HG03045 (cell line): ENCODE measurements around the gene CCDC197.

Experiments
- ATAC-seq: cut with Tn5 transposase; IDR thresholded peaks from one replicate; pipeline ENCODE4 v1.9.1; 2021; ENCODE audit warnings: mild to moderate bottlenecking, moderate library complexity; ENCODE audit not compliant: unreplicated experiment

CCDC197 gene

DNA sequence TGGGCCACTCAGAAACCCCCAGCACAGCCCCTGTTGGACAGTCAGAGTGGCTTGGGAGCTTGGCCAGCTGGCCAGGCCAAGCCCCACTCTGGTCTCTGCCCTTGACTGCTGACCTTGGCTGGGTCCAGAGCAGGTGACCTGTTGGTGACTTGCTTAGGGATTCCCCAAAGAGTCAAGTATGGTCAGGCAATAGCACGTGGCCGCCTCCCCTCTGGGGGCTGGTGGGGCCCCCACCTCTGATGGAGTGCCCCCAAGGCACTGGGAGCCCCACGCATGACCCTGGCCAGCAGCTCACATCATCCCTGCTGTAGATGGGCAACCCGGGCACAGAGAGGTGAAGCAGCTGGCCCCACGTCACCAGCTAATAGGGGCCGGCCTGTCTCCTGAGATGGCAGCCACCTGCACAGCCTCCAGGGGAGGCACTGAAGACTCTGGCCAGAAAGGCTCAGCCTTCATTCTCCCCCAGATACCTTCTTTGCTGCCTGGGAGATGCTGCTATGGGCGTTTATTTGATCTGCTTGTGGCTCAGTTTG lies 1.8 kb downstream of the CCDC197 start:
- ATAC-seq, result no peak

- ATAC-seq, result no peak
Measured at GRCh38 chr14:93999573-93999972, 2.5 kb downstream of the CCDC197 start.

DNA sequence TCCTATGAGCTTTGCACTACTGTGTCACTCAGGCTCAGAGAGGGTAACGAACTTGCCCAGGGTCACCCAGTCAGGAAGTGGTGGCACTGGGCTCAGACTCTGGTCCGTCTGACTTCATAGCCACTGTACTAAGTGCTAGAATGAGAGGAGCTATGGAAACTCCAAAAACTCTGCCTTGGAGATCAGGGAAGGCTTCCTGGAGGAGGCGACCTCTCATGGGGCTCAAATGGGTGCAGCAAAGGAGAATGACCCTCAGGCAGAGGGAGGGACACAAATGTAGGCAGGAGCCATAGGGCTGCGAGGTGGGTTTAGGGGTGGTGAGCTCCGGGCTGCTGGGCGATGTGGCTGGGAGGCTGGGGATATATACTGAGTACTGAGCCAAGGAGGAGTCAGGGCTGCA lies 3.2 kb downstream of the CCDC197 start:
- no peak for ATAC-seq

GRCh38 chr14:94001016-94001415 lies 3.9 kb downstream of the CCDC197 start:
- ATAC-seq, result no peak

- peak; percentile 56 for ATAC-seq
Measured at GRCh38 chr14:94001501-94002396, 4.6 kb downstream of the CCDC197 start.

- no peak for ATAC-seq
Measured at GRCh38 chr14:94003397-94003796, 6.3 kb downstream of the CCDC197 start.

DNA sequence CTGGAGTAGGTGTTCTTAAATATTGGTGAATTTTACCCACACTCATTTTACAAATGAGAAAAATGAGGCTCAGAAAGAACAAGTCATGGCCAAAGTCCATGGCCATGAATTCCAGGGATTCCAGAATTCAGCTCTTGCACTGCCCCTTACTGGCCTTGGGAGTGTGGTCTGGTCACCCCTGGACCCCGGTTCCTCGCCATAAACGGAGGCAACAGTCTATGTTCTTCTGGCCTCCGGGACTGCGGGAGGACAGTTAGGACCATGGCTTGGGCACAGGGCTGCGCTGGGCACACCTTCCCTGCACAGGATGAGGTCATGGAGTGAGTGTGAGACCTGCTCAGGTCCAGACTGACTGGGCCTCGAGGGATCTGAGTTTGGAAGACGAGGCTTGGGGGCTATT lies 6.9 kb downstream of the CCDC197 start:
- no peak for ATAC-seq

- no peak for ATAC-seq
Measured at GRCh38 chr14:94005324-94006073, 8.4 kb downstream of the CCDC197 start.

DNA sequence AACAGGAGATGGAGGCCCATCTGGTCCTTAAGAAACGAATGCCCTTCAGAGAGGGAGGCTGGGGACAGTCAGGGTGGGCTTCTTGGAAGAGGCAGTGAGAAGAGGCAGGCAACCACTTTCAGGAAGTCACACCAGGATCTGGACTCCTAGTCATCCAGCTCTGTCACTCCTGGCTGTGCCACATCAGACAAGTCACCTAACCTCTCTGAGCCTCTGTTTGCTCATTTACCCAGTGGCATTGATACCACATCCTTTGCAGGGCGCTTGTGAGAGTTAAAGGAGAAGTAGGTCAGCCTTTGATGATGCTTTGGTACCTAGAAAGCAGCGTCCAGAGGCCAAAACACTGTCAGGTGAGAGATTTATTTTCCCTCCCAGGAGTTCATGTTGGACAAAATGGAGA lies 11.1 kb downstream of the CCDC197 start:
- ATAC-seq, result no peak

DNA sequence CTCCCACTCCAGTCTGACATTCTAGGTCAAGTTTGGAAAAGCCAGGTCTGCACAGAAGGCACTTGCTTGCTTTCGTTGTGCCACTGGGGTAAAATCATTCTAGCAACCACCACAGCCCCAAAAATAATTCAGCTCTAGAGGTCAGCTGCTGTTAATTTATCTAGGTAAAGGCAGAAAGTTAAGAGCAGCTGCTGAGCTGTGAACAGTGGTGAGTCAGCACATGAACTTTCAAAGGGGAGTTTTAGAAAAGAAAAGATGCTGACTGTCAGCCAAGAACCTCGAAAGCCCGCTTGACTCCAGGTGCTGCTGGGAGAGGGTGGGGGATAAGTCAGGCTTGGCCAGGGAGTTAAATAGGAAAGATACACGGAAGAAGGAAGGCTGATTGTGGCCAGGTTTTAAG lies 12.7 kb downstream of the CCDC197 start:
- ATAC-seq, result peak; percentile 56

GRCh38 chr14:94010625-94011024 lies 13.5 kb downstream of the CCDC197 start:
- ATAC-seq, result no peak

- ATAC-seq, result no peak
Measured at GRCh38 chr14:94011795-94012194, 14.7 kb downstream of the CCDC197 start.

DNA sequence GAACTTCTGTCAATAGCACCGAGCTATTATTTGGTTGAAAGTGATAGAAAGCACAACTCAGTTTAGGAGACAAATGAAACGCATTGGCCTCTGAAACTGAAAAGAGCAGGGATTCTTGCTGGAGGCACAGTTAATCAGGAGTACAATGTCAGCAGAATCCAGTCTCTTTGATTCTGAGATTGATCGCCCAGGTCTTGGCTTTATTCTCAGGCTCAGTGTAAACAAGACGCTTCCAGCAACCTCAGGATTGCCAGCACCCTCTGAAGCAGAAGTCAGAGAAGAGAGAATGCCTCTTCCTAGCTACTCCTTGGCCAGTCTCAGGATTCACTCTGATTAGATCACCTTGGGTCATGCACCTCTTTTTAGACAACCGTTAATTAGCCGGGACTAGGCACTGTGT lies 17.3 kb downstream of the CCDC197 start:
- ATAC-seq, result no peak

DNA sequence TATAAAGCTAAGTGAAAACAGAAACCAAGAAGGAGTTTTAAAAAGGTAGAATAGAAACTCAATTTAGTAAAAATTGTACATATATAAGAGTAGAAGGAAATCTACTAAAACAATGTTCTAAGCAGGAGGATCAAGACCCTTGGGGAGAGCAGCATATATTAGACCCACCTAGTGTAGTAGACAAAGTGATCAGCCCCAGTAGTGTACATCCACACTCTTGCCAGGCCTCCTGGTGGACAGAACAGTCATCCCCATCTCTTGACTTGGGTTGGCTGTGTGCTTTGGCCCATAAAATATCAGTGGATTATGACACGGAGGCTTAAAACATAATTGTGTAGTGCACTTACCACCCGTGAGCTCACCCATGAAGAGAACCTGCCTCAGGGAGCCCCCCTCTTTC lies 18.1 kb downstream of the CCDC197 start:
- no peak for ATAC-seq

- ATAC-seq, result no peak
Measured at GRCh38 chr14:94016446-94016976, 19.4 kb downstream of the CCDC197 start.

DNA sequence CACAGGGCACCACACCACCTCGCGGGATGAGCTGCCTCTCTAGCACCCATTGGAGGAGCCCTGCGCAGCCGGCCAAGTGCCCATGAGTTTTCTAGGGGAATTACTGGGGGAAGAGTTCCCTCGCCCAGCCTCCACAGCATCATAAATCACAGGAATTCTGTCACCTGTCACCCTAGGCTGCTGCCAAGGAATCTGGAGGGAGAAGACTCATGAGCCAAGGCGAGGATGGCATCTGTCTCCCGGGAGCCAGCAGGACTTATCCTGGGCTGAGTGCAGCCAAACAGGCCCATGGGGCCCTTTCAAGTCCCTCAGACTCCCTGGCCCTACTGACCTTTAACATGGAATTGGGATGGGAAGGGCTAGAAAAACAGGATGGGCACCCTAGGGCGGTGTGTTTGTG lies 21.2 kb downstream of the CCDC197 start:
- ATAC-seq, result no peak

DNA sequence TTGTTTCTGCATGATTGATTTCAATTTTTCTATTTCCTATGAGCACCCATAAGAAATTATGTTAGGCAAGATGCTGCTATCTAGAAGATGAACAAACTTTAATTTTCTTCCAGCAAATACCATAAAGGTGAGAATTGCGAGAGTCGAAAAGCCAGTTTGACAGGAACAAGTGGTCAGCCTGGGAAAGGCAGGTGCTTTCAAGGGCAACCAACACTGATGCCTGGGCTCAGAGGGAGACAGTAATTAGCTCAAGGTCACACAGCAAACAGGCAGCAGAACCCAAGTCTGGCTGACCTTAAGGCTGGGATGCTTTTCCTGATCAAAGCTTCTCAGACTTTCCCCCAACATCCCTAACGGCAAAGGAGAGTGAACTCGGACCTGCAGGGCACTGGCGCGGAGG lies 22.2 kb downstream of the CCDC197 start:
- ATAC-seq, result no peak

- no peak for ATAC-seq
Measured at GRCh38 chr14:94020267-94020666, 23.2 kb downstream of the CCDC197 start.

GRCh38 chr14:94021001-94021400 lies 23.9 kb downstream of the CCDC197 start:
- ATAC-seq, result no peak

DNA sequence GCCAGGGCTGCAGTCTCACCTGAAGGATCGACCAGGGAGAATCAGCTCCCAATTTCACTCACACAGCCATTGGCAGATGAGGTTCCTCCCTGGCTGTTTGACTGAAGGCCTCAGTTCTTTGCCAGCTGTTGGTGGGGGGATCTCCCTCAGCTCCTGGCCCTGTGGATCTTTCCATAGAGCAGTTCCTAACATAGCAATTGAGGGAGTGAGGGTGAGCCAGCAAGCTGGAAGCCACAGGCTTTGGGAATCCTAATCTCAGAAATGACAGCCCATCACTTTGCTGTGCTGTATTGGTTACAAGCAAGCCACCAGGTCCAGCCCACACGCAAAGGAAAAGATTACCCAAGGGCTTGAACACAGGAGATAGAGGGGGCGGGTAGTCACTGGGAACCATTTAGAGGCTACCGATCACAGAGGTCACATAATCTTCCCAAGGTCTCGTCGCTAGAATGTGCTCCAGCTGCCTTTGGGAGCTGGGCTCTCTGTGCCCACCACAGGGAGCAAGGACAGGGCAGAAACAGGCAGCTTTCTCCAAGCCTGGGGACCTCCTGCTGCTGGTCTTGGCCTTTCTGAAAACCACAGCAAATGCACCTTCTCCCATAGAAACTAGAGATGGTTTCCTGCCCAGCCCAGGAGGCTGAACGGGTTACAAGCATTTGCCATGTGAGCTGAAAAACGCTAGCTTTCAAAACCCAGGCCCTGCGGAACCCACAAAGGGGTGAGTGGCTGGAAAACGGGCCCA lies 24.5 kb downstream of the CCDC197 start:
- no peak for ATAC-seq
